Ovary (tissue), 9 donors: Measurements from ENCODE around the gene ALCAM. TPM values are rescaled to one million over a fixed set of nuclear protein-coding genes. Genes with fewer than 3 reads are reported as not detected.

ENCODE experiments used
- DNase-seq, 5 donors: peaks; one replicate each; pipeline ENCODE4 v3.0.0-alpha.2; 2019 to 2020
- H3K27ac ChIP-seq, 2 donors: fragments of 200-600 bp; one replicate each; pipeline versions ENCODE4 v1.5.1 to v1.8.0; 2019 to 2022
- H3K27me3 ChIP-seq: fragments of 200-600 bp; one replicate; pipeline ENCODE4 v1.8.0; 2022
- H3K36me3 ChIP-seq: fragments of 200-600 bp; sonication (generic); one replicate; pipeline ENCODE4 v1.5.1; 2019
- H3K4me1 ChIP-seq: one replicate; pipeline ENCODE4 v1.8.1; 2013; ENCODE audit warnings: mild to moderate bottlenecking, moderate library complexity; ENCODE audit not compliant: insufficient read depth
- H3K4me3 ChIP-seq: fragments of 200-600 bp; sonication (generic); one replicate; pipeline ENCODE4 v1.5.1; 2017
- H3K9me3 ChIP-seq, 2 donors: fragments of 200-600 bp in 1 of 2; sonication (generic) in 1 of 2; one replicate each; pipeline versions ENCODE4 v1.5.1 to v1.8.1; 2013 to 2019; ENCODE audit warnings: mild to moderate bottlenecking in 1 of 2, moderate library complexity in 1 of 2
- EP300 ChIP-seq: sonication (generic); formaldehyde crosslinking; IDR thresholded peaks from one replicate; pipeline ENCODE4 v1.6.1; 2017; ENCODE audit warnings: antibody characterized with exemption
- POLR2A ChIP-seq: fragments of 450-650 bp; IDR thresholded peaks from one replicate; pipeline ENCODE4 v1.6.1; 2017; ENCODE audit warnings: antibody characterized with exemption, mild to moderate bottlenecking, moderate library complexity
- WGBS, 3 donors: extraction: QIAGEN DNeasy Blood & Tissue Kit in 1 of 3; methylation state at CpG; one replicate each; pipeline versions ENCODE4 v1.1.5 to v1.1.7; 2013 to 2017; 5-methylcytosine and 5-hydroxymethylcytosine counted together
- intact Hi-C, 4 donors: fragments of 100-400 bp; cut with DNase I; formaldehyde crosslinking; loops; one replicate each; pipeline versions ENCODE4 v1.11.0 to v1.15.1; 2022 to 2023
- polyA plus RNA-seq, 2 donors: library from polyadenylated mRNA; stranded (reverse); fragments of 200-250 nt in 1 of 2; fragments of 350-450 nt in 1 of 2; fragmentation: Illumina TruSeq in 1 of 2; extraction: RNeasy Lipid Tissue Mini Kit (QIAGEN cat#74804) in 1 of 2; gene quantifications; one replicate each; pipeline ENCODE4 v1.2.3, GENCODE V29; 2013 to 2014
- total RNA-seq, 7 donors: library from RNA; depleted of rRNA in 2 of 7; stranded (reverse); fragments of >200 nt in 2 of 7; fragmentation: NEBNext Ultra II Directional in 3 of 7; extraction: Animal tissue kit (Norgen Biotek cat#: 25700) in 3 of 7; gene quantifications; one replicate each; pipeline versions ENCODE4 v1.1.0 to v1.2.4, GENCODE V29; 2016 to 2023
- TF ChIP-seq, protein P1 (sequence below), 3 donors: fragments of 450-650 bp in 2 of 3; fragments of 200-600 bp in 1 of 3; IDR thresholded peaks; one replicate each; pipeline versions ENCODE4 v1.5.1 to v1.8.0; 2016 to 2022; ENCODE audit warnings: antibody characterized with exemption in 3 of 3, mild to moderate bottlenecking in 1 of 3
- donor health status: DM: no; HTN: no; CAD: no; lungs with moderate emphysema.
- donor health status: DM: no; HTN: no; CAD: no.
- donor health status: Bipolar disorder and iron deficiency.
- donor health status: DM: yes; HTN: yes; CAD: no.
- donor health status: DM: no; HTN: no; CAD: no.
- donor health status: DM: yes; HTN: yes; CAD: no.

The ALCAM gene
- total and polyA plus RNA-seq, 9 donors, result 25.0 to 279 (median 52.1) TPM

DNA sequence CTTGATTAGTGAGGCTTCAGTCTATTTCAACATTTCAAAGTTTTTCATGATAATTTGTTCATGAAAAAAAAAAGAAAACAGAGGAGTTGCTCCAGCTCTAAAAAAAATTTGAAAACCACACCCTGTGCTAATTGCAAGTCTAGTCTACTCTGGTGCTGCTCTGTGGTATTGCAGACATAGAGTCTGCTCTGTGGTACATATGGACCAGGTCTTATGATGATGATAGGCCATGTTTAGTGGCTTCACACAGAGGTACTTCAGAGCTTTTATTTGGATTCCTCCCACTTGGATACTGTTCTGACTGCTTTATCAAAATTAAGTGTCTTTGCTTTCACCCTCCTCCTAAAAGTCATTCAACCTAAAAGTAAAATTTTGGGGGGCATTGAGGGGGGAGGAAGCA, 160.8 kb downstream of the ALCAM start:
- DNase-seq, result no peak
- no peak for TF ChIP-seq POLR2A
- TF ChIP-seq EP300, result no peak
- Histone ChIP-seq H3K36me3 (no peaks in the 10 kb centered on the region), H3K9me3 (no peaks in the 10 kb centered on the region), H3K27ac (no peak overlapping the region), H3K27me3 (no peaks in the 10 kb centered on the region), H3K4me1 (no peaks in the 10 kb centered on the region), H3K4me3 (no peak overlapping the region)
- intact Hi-C loops, result no loop called here

DNA sequence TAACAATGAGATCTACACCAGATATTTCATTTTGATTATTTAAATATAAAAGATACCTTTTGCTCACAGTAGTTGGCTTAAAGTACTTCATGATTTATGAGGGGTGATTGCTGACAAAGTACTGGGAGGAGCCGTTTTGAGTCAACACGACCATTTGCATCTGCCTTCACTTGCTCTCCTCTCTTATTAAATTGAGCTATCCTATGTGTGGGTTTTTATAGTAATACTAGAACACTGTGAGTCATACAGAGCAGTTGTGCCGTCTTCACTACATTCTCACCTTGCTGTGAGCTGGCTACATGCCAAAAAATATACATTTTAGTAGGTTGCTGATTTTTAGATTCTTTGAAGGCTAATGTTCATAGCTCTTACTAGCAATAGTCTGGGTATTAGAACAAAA, 161.2 kb downstream of the ALCAM start:
- H3K4me3 ChIP-seq, result no peak overlapping the region

DNA sequence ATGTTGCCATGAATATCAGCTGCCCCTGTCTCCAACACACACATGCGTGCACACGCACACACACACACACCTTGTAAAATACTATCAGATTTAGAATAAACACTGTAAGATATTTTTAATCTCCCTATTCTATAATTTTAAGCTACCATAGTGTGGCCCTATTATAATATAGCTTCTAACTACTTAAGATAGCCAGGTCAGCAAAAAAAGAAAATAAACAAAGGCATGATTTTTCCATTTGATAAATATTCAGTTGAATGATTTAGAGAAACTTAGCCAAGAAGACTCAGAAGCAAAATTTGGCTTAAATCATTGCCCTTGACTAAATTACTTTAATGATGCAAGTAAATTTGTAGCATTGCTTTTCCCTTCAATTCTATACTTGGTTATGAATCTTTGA, 162.2 kb downstream of the ALCAM start:
- Histone ChIP-seq H3K4me1 (no peaks in the 10 kb centered on the region), H3K36me3 (no peaks in the 10 kb centered on the region), H3K27ac (no peak overlapping the region), H3K4me3 (no peak overlapping the region), H3K9me3 (no peaks in the 10 kb centered on the region), H3K27me3 (no peaks in the 10 kb centered on the region)
- intact Hi-C loops, result no loop called here
- 95 to 99% (median 96%) methylated on average over 2 of the region's 2 CpGs for WGBS, 3 donors
- no peak for DNase-seq
- TF ChIP-seq POLR2A (no peak), EP300 (no peak)
- TF ChIP-seq, protein P1, sequence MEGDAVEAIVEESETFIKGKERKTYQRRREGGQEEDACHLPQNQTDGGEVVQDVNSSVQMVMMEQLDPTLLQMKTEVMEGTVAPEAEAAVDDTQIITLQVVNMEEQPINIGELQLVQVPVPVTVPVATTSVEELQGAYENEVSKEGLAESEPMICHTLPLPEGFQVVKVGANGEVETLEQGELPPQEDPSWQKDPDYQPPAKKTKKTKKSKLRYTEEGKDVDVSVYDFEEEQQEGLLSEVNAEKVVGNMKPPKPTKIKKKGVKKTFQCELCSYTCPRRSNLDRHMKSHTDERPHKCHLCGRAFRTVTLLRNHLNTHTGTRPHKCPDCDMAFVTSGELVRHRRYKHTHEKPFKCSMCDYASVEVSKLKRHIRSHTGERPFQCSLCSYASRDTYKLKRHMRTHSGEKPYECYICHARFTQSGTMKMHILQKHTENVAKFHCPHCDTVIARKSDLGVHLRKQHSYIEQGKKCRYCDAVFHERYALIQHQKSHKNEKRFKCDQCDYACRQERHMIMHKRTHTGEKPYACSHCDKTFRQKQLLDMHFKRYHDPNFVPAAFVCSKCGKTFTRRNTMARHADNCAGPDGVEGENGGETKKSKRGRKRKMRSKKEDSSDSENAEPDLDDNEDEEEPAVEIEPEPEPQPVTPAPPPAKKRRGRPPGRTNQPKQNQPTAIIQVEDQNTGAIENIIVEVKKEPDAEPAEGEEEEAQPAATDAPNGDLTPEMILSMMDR (IDR thresholded peaks at IDR 0.05), result no peak

More for the DNA sequence above, 161.2 kb downstream of the ALCAM start:
- Histone ChIP-seq H3K9me3 (no peaks in the 10 kb centered on the region), H3K4me1 (no peaks in the 10 kb centered on the region), H3K36me3 (no peaks in the 10 kb centered on the region), H3K27ac (no peak overlapping the region), H3K27me3 (no peaks in the 10 kb centered on the region)
- intact Hi-C loops, result no loop called here
- WGBS, 3 donors, result 60 to 85% (median 82%) methylated on average over 3 of the region's 3 CpGs
- no peak for DNase-seq
- TF ChIP-seq POLR2A (no peak), EP300 (no peak)
- TF ChIP-seq, protein P1 (IDR thresholded peaks at IDR 0.05), result no peak

DNA sequence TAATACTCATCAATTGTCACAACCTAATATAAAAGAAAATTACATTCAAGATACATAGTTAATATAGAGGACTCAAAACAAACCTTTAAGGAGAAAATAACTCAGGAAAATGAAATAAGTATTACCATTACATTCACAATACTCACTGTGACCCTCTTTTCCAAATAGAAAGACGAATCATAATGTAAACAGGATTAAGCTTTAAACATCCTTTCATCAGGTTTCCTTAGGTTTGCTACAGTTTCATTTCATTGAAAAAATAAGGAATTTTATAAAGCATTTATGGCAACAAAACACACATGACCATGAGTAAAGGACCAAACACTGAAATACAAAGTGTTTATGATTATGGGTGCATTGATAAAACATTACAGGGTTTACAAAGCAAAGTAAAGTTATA, 162.7 kb downstream of the ALCAM start:
- intact Hi-C loops, result no loop called here
- Histone ChIP-seq H3K36me3 (no peaks in the 10 kb centered on the region), H3K4me3 (no peak overlapping the region), H3K27ac (no peak overlapping the region), H3K9me3 (no peaks in the 10 kb centered on the region), H3K4me1 (no peaks in the 10 kb centered on the region), H3K27me3 (no peaks in the 10 kb centered on the region)
- TF ChIP-seq, protein P1 (IDR thresholded peaks at IDR 0.05), result no peak
- no peak for TF ChIP-seq EP300
- no peak for TF ChIP-seq POLR2A
- 80 to 93% (median 87%) methylated on average over 1 of the region's 1 CpG for WGBS, 3 donors
- DNase-seq, result no peak

DNA sequence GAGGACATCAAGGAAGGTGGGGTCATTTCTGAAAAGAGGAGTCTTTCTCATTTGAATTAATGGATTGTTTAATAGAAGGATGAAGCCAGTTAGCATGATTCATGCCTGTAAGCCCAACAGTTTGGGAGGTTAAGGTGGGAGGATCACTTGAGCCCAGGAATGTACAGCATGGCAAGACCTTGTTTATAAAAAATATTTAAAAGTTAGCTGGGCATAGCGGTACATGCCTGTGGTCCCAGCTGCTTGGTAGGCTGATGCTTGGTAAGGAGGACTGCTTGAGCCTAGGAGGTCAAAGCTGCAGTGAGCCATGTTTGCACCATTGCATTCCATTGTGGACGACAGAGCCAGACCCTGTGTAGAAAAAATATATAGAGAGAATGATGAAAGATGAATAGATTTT, 165.5 kb downstream of the ALCAM start:
- Histone ChIP-seq H3K4me1 (no peaks in the 10 kb centered on the region), H3K9me3 (no peaks in the 10 kb centered on the region), H3K27me3 (no peaks in the 10 kb centered on the region), H3K27ac (no peak overlapping the region), H3K4me3 (no peak overlapping the region), H3K36me3 (no peaks in the 10 kb centered on the region)
- intact Hi-C loops, result no loop called here
- WGBS, 3 donors, result 94 to 96% (median 94%) methylated on average over 2 of the region's 2 CpGs
- TF ChIP-seq, protein P1 (IDR thresholded peaks at IDR 0.05), result no peak
- TF ChIP-seq POLR2A (no peak), EP300 (no peak)
- no peak for DNase-seq
